Uterus (tissue), 4 donors: ENCODE measurements around the gene RASL10B. TPM values are rescaled to one million over a fixed set of nuclear protein-coding genes. Genes with fewer than 3 reads are reported as not detected.

Experiments
- DNase-seq, 2 donors: peaks; one replicate each; pipeline ENCODE4 v3.0.0-alpha.2; 2019 to 2020
- H3K27ac ChIP-seq, 2 donors: fragments of 200-600 bp; sonication (generic); 1 replicate in 1 of 2; 2 replicates in 1 of 2; pipeline ENCODE4 v1.5.1; 2016 to 2018
- H3K27me3 ChIP-seq, 2 donors: fragments of 200-600 bp; sonication (generic); one replicate each; pipeline ENCODE4 v1.5.1; 2018 to 2019; ENCODE audit warnings: control low read depth in 1 of 2
- H3K36me3 ChIP-seq, 2 donors: fragments of 200-600 bp; sonication (generic); one replicate each; pipeline ENCODE4 v1.5.1; 2019; ENCODE audit warnings: control low read depth in 1 of 2
- H3K4me1 ChIP-seq, 2 donors: fragments of 200-600 bp; sonication (generic); one replicate each; pipeline ENCODE4 v1.5.1; 2018 to 2019; ENCODE audit warnings: control low read depth in 1 of 2
- H3K4me3 ChIP-seq, 2 donors: fragments of 200-600 bp; sonication (generic); 1 replicate in 1 of 2; 2 replicates in 1 of 2; pipeline ENCODE4 v1.5.1; 2018 to 2019; ENCODE audit warnings: mild to moderate bottlenecking in 1 of 2
- H3K9me3 ChIP-seq, 2 donors: fragments of 200-600 bp; sonication (generic); one replicate each; pipeline ENCODE4 v1.5.1; 2019; ENCODE audit warnings: control low read depth in 1 of 2
- POLR2A ChIP-seq, 2 donors: fragments of 450-650 bp; IDR thresholded peaks; one replicate each; pipeline ENCODE4 v1.6.1; 2016; ENCODE audit warnings: antibody characterized with exemption in 2 of 2, mild to moderate bottlenecking in 1 of 2, moderate library complexity in 1 of 2
- intact Hi-C: fragments of 100-400 bp; cut with DNase I; formaldehyde crosslinking; loops from one replicate; pipeline ENCODE4 v1.15.1; 2023; ENCODE audit warnings: low total_unique reads
- total RNA-seq, 4 donors: library from RNA; depleted of rRNA in 3 of 4; stranded (reverse); fragments of >200 nt in 3 of 4; gene quantifications; one replicate each; pipeline versions ENCODE4 v1.1.0 to v1.2.4, GENCODE V29; 2014 to 2023
- TF ChIP-seq, protein P1 (sequence below), 4 experiments: fragments of 200-600 bp in 2 of 4; fragments of 450-650 bp in 2 of 4; sonication (generic) in 2 of 4; IDR thresholded peaks; one replicate each; pipeline ENCODE4 v1.5.1; 2016 to 2019; ENCODE audit warnings: antibody characterized with exemption in 4 of 4, mild to moderate bottlenecking in 2 of 4, moderate library complexity in 1 of 4
- donor health status: DM: yes; HTN: yes; CAD: no.

The RASL10B gene
- total RNA-seq, 4 donors from 2014 or later = 0.77 to 5.6 (median 3.3) TPM

DNA sequence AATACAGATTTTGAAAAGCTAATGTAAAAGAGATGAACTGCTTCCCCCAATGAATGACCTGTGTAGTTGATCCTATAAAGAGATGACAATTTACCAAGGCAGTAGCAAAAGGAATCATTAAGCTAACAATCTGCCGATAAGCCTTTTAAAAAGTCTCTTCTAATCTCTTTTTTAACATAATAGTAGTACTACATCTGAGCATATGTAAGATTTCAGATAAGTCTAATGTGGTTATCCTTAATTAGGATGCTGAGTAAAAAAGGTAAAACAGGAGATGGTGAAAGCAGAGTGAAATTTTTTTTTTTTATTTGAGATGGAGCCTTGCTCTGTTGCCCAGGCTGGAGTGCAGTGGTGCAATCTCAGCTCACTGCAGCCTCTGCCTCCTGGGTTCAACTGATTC lies 26.2 kb upstream of the RASL10B start:
- Histone ChIP-seq H3K4me1 (no peaks in the 10 kb centered on the region), H3K36me3 (no peaks in the 10 kb centered on the region), H3K27me3 (no peaks in the 10 kb centered on the region), H3K4me3 (no peak overlapping the region), H3K9me3 (no peaks in the 10 kb centered on the region), H3K27ac (no peak overlapping the region)
- no peak for TF ChIP-seq POLR2A (IDR thresholded peaks at IDR 0.05)
- TF ChIP-seq, protein P1, sequence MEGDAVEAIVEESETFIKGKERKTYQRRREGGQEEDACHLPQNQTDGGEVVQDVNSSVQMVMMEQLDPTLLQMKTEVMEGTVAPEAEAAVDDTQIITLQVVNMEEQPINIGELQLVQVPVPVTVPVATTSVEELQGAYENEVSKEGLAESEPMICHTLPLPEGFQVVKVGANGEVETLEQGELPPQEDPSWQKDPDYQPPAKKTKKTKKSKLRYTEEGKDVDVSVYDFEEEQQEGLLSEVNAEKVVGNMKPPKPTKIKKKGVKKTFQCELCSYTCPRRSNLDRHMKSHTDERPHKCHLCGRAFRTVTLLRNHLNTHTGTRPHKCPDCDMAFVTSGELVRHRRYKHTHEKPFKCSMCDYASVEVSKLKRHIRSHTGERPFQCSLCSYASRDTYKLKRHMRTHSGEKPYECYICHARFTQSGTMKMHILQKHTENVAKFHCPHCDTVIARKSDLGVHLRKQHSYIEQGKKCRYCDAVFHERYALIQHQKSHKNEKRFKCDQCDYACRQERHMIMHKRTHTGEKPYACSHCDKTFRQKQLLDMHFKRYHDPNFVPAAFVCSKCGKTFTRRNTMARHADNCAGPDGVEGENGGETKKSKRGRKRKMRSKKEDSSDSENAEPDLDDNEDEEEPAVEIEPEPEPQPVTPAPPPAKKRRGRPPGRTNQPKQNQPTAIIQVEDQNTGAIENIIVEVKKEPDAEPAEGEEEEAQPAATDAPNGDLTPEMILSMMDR (IDR thresholded peaks at IDR 0.05) = no peak
- intact Hi-C loops = no loop called here
- no peak for DNase-seq

DNA sequence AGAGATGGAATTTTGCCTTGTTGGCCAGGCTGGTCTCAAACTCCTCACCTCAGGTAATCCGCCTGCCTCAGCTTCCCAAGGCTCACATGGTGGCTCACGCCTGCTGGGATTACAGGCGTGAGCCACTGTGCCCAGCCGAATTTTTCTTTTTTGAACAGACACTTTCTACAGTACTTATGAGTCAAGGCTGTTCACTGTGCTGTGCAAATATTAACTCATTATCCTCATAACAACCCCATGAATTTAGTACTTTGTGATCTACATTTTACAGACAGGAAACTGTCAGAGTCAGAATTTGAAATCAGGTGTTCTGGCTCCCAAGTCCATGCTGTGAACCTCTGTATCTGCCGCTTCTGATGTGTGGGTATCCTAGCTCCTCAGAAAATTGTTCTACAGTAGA lies 25.7 kb upstream of the RASL10B start:
- Histone ChIP-seq H3K27me3 (no peaks in the 10 kb centered on the region), H3K4me1 (no peaks in the 10 kb centered on the region), H3K36me3 (no peaks in the 10 kb centered on the region), H3K4me3 (no peak overlapping the region), H3K27ac (no peak overlapping the region), H3K9me3 (no peaks in the 10 kb centered on the region)
- intact Hi-C loops = no loop called here
- no peak for DNase-seq
- TF ChIP-seq POLR2A (IDR thresholded peaks at IDR 0.05) = no peak
- TF ChIP-seq, protein P1 (IDR thresholded peaks at IDR 0.05) = no peak

DNA sequence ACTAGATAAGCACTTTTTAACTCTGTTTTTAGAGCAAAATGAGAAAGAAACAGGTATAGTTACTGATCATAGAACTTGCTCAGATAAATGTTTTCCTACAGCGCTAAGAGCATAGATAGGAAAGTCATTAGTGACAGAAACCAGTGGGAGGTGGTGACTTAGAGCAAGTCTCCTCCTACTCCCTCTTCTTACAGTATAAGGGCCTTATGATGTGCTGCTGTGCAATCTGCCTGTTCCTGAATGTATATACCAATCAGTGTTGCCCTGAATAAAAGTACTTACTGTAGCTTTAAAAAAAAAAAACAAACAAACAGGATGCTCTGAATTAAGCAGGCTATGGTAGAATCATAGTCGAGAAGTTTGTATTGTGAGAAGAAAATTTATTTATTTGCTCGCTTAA lies 23.3 kb upstream of the RASL10B start:
- intact Hi-C loops = no loop called here
- Histone ChIP-seq H3K4me1 (no peaks in the 10 kb centered on the region), H3K4me3 (no peak overlapping the region), H3K27me3 (no peaks in the 10 kb centered on the region), H3K27ac (no peak overlapping the region), H3K36me3 (no peaks in the 10 kb centered on the region), H3K9me3 (no peaks in the 10 kb centered on the region)
- no peak for TF ChIP-seq POLR2A (IDR thresholded peaks at IDR 0.05)
- TF ChIP-seq, protein P1 (IDR thresholded peaks at IDR 0.05) = no peak
- DNase-seq = no peak

DNA sequence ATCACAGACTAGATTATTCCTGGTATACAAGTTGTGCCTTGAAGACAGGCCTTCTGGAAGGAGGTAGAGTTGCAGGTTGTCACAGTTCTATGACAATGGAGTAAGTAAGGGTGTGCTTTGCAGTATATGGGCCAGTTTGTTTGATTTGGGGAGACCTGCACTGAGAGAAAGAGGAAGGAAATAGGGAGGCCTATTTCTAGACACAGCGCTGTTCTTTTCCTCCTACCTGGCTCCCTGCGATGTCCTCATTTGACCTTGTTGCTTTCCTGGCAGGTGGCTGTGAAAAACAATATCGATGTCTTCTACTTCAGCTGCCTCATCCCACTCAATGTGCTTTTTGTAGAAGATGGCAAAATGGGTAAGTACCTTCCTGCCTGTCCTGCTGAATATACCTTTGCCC lies 22.5 kb upstream of the RASL10B start:
- H3K27me3 ChIP-seq = no peaks in the 10 kb centered on the region
- H3K36me3 ChIP-seq = no peaks in the 10 kb centered on the region
- intact Hi-C loops = no loop called here
- no peak overlapping the region for H3K27ac ChIP-seq
- H3K9me3 ChIP-seq = no peaks in the 10 kb centered on the region
- no peaks in the 10 kb centered on the region for H3K4me1 ChIP-seq
- TF ChIP-seq, protein P1 (IDR thresholded peaks at IDR 0.05) = no peak
- no peak for TF ChIP-seq POLR2A (IDR thresholded peaks at IDR 0.05)
- no peak for DNase-seq
- H3K4me3 ChIP-seq = no peak overlapping the region

DNA sequence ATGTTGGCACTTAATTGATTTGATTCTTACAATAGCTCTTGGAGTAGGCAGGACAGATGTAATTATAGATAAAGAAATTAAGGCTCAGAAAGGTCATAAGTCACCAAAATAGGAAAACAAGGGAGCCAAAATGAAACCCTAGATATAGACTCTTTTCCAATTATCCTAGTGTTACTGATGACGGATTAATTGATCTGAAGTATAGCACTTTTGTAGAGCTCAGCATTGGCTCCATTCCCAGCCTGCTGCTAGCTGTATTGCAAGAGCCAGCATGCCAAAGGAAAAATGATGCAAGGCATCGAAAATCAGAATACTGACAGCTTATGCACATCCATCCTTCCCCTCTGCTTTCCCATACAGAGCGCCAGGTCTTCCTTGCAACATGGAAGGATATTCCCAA lies 21.6 kb upstream of the RASL10B start:
- H3K4me3 ChIP-seq = no peak overlapping the region
- H3K4me1 ChIP-seq = no peaks in the 10 kb centered on the region
- DNase-seq = no peak
- TF ChIP-seq, protein P1 (IDR thresholded peaks at IDR 0.05) = no peak
- no peak for TF ChIP-seq POLR2A (IDR thresholded peaks at IDR 0.05)
- no peak overlapping the region for H3K27ac ChIP-seq
- no peaks in the 10 kb centered on the region for H3K27me3 ChIP-seq
- intact Hi-C loops = no loop called here
- H3K36me3 ChIP-seq = no peaks in the 10 kb centered on the region
- H3K9me3 ChIP-seq = no peaks in the 10 kb centered on the region
